Anterior cingulate cortex (tissue), 58 donors: Measurements from ENCODE around the gene RAB39A.
"Not testable (repeated sequence)": the region's sequence is repeated elsewhere in the genome, so short reads cannot be mapped to it uniquely, and the experiment has no call there.

Experiments
- DNase-seq, 58 donors: peaks; one replicate each; lab custom pipeline; 2025; lab: John Stamatoyannopoulos, UW

Gene RAB39A

GRCh38 chr11:107928046-107928766 lies at the start of gene RAB39A:
RAB39A (plus strand) TSS chr11:107928448; CDS start chr11:107928569, 121 bp downstream.
- DNase-seq: peak; percentile 29 to 97 (median 89)

- DNase-seq: not testable (repeated sequence)
Observed at GRCh38 chr11:107881471-107881870, 46.8 kb upstream of the RAB39A start.

DNA sequence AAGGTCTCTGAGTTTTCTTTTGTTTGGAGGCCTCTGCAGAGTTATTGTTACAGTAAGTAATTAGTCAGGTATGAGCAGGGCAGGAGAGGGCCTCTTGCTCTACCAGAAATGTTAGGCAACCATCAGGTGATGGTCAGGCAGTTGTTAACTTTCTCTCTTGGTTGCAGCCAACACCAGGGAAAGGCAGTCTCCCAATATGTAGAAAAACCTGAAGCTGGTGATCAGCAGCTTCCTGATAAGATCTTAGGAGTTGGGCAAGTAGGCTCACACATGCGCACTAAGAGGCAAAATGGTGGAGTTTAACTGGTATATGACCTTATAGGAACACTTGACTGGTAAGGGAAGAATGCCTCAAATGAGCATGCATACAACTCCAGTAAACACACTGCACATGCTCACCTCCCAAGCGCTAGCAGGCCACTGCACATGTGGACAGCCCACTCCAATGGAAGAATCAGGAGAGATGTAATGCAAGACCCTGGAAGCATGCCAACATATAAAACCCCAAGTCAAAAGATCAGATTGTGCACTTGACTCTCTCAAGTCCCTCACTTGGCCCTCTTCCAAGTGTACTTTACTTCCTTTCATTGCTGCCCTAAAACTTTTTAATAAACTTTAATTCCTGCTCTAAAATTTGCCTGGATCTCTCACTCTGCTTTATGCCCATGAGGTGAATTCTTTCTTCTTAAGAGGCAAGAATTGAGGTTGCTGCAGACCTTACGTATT lies 46.0 kb upstream of the RAB39A start:
- no peak for DNase-seq

- DNase-seq: peak in 2 of 58 donors; percentile 0 to 25
Observed at GRCh38 chr11:107898270-107898669, 30.0 kb upstream of the RAB39A start.

- DNase-seq: no peak
Observed at GRCh38 chr11:107908211-107908610, 20.0 kb upstream of the RAB39A start.

- DNase-seq: not testable (repeated sequence)
Observed at GRCh38 chr11:107912415-107912814, 15.8 kb upstream of the RAB39A start.

- no peak for DNase-seq
Observed at GRCh38 chr11:107915229-107915628, 13.0 kb upstream of the RAB39A start.

DNA sequence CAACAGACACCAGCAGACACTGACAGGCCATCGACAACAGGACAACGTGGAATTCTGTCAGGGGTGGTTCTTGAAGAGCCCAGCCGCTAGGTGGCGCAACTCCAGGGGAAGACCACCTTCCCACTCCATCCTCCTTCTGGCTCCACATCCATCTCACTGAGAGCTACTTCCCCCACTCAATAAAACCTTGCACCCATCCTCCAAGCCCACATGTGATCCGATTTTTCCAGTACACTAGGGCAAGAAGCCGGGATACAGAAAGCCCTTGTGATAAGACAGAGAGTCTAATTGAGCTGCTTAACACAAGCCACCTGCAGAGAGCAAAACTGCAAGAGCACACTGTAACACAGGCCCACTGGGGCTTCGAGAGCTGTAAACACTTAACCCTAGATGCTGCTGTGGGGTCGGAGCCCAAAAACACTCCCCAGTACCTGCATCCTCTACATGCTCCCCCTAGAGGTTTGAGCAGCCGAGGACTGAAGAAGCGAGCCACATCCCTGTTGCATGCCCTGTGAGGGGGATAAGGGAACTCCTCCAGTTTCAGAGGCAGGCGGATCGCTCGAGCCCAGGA lies 11.5 kb upstream of the RAB39A start:
- peak in 1 of 58 donors; percentile 2 for DNase-seq

DNA sequence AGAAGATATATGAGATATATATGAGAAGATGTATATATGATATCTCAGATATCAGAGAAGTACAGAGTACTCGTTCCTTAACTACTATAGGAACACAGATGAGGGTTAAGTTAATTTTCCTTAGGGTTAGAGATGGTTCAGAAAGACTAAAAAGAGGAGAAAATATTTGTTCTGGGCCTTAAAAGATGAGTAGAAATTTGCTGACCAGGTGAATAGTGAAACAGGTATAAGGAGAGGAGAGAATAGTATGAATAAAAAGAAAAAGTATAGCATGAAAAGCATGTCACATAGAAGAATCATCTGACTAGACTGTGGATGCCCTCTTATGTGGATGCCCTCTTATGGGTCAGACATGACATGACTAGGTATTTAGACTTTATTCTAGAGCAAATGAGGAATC lies 6.3 kb upstream of the RAB39A start:
- no peak for DNase-seq

- DNase-seq: not testable (repeated sequence)
Observed at GRCh38 chr11:107923519-107923918, 4.7 kb upstream of the RAB39A start.

- DNase-seq: no peak
Observed at GRCh38 chr11:107924306-107924705, 3.9 kb upstream of the RAB39A start.

DNA sequence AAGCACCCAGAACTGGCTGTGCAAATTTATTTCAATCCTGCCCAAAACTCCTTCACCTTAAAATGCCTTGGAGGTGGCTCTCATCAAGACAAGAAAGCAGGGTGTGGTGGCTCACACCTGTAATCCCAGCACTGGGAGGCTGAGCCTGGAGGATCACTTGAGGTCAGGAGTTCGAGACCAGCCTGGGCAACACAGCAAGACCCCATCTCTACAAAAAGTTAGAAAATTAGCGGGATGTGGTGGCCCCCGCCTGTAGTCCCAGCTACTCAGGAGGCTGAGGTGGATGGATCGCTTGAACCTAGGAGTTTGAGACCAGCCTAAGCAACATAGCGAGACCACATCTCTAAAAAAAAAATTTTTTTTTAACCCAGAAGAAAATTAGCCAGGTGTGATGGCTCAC lies 689 bp upstream of the RAB39A start:
- no peak for DNase-seq

- DNase-seq: peak in 41 of 58 donors; percentile 2 to 72 (median 25)
Observed at GRCh38 chr11:107928767-107929507, 689 bp downstream of the RAB39A start.

DNA sequence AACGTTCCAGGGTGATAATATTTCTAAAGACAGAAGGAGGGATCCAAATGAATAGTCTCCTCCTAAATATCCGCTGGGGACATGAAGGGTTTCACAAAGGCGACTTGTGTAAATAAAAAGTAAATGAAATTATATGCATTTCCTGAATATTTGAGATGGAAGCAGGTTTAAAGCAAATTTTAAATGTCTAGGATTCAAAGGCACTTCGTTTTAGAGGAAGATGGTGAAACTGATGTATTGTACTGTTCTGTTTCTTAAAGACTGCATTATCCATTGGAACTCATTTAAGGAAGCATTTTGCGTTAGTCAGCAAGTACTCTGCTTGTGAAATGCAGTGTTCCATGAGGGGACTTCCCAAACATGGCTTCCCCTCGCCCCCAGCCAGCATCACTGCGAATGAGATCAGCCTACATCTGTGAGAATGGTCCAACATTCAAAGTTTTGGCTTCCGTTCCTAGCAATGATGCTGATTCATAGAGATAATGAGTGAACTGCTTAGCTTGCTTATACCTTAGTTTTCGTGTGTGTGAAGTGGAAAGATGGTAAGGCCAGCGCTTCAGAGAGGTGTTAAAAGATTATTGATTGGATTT lies 1.5 kb downstream of the RAB39A start:
- peak in 22 of 58 donors; percentile 0 to 51 (median 8) for DNase-seq

DNA sequence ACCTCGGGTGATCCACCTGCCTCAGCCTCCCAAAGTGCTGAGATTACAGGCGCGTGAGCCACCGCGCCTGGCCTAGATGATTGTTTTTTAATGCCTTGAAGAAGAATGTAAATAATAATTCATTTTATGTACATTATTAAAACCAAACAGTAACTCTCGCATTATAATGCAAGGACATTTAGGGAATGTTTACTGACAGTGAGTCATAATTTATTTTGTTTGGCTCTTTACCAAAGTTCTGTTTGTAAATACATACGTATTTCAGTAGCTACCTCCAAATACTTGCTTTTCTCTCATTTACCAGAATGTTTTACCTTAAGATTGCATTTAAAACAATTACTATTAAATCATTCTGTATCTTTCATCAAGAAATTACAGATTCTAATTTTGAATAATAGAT lies 3.0 kb downstream of the RAB39A start:
- no peak for DNase-seq

DNA sequence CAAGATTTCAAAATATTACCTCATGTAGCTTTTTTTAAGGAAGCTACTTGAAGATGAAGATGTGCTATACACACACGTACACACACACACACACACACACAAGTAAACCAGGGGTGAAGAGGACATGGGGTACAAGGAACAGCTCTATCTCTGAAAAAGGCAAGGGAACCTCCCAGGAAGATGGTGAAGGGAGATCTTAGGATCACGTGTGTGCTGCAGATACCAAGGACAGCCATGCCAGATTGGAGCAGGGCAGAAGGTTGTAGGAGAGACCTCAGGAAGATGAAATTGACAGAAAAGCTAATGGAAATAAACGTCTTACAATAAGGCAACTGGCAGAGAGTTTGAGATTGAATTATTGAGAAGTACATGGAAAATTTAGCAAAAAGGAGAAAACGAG lies 19.7 kb downstream of the RAB39A start:
- DNase-seq: no peak

DNA sequence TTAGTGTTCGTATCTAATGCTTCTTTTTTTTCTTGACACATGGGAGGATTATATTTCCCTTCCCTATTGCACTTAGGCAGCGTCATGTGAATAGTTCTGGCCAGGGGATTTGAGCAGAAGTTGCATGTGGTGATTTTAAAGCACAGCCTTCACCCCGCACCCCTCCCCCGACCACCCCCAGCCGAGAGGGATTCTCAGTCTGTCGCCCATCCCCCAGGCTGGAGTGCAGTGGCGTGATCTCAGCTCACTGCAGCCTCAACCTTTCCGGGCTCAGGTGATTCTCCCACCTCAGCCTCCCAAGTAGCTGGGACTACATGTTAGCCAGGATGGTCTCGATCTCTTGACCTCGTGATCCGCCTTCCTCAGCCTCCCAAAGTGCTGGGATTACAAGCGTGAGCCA lies 20.1 kb downstream of the RAB39A start:
- DNase-seq: not testable (repeated sequence)

DNA sequence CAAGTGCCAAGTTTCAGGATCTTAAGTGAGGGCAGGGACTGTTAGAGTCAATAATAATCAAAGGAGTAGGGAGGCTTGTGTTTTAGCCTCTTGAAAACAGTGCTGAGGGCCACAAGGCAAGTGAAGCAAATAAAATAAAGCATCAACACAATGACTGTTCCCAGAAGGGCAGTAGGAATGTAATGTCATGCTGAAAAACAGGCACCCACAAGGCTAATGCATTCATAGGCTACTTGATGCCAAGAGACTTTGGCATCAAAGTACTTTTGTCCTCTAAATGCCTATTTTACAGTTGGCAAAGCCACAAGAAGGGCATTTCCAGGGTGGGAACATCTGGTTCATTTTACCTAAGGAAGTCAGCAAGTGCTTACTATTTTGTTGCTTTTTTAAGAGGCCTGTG lies 22.9 kb downstream of the RAB39A start:
- no peak for DNase-seq

GRCh38 chr11:107953446-107953845 lies 25.2 kb downstream of the RAB39A start:
- DNase-seq: no peak

- no peak for DNase-seq
Observed at GRCh38 chr11:107956543-107956942, 28.3 kb downstream of the RAB39A start.
